Ovary (tissue), 9 donors: ENCODE data around the gene NPTN. TPM values are rescaled to one million over a fixed set of nuclear protein-coding genes. Genes with fewer than 3 reads are reported as not detected.
"Not testable (repeated sequence)": the region's sequence is repeated elsewhere in the genome, so short reads cannot be mapped to it uniquely, and the experiment has no call there.

ENCODE experiments used
- DNase-seq, 5 donors: peaks; one replicate each; pipeline ENCODE4 v3.0.0-alpha.2; 2019 to 2020
- H3K27ac ChIP-seq, 2 donors: fragments of 200-600 bp; one replicate each; pipeline versions ENCODE4 v1.5.1 to v1.8.0; 2019 to 2022
- H3K27me3 ChIP-seq: fragments of 200-600 bp; one replicate; pipeline ENCODE4 v1.8.0; 2022
- H3K36me3 ChIP-seq: fragments of 200-600 bp; sonication (generic); one replicate; pipeline ENCODE4 v1.5.1; 2019
- H3K4me1 ChIP-seq: one replicate; pipeline ENCODE4 v1.8.1; 2013; ENCODE audit warnings: mild to moderate bottlenecking, moderate library complexity; ENCODE audit not compliant: insufficient read depth
- H3K4me3 ChIP-seq: fragments of 200-600 bp; sonication (generic); one replicate; pipeline ENCODE4 v1.5.1; 2017
- H3K9me3 ChIP-seq, 2 donors: fragments of 200-600 bp in 1 of 2; sonication (generic) in 1 of 2; one replicate each; pipeline versions ENCODE4 v1.5.1 to v1.8.1; 2013 to 2019; ENCODE audit warnings: mild to moderate bottlenecking in 1 of 2, moderate library complexity in 1 of 2
- CTCF ChIP-seq, 3 donors: fragments of 450-650 bp in 2 of 3; fragments of 200-600 bp in 1 of 3; IDR thresholded peaks; one replicate each; pipeline versions ENCODE4 v1.5.1 to v1.8.0; 2016 to 2022; ENCODE audit warnings: antibody characterized with exemption in 3 of 3, mild to moderate bottlenecking in 1 of 3
- EP300 ChIP-seq: sonication (generic); formaldehyde crosslinking; IDR thresholded peaks from one replicate; pipeline ENCODE4 v1.6.1; 2017; ENCODE audit warnings: antibody characterized with exemption
- POLR2A ChIP-seq: fragments of 450-650 bp; IDR thresholded peaks from one replicate; pipeline ENCODE4 v1.6.1; 2017; ENCODE audit warnings: antibody characterized with exemption, mild to moderate bottlenecking, moderate library complexity
- WGBS, 3 donors: extraction: QIAGEN DNeasy Blood & Tissue Kit in 1 of 3; methylation state at CpG; one replicate each; pipeline versions ENCODE4 v1.1.5 to v1.1.7; 2013 to 2017; 5-methylcytosine and 5-hydroxymethylcytosine counted together
- intact Hi-C, 4 donors: fragments of 100-400 bp; cut with DNase I; formaldehyde crosslinking; loops; one replicate each; pipeline versions ENCODE4 v1.11.0 to v1.15.1; 2022 to 2023
- polyA plus RNA-seq, 2 donors: library from polyadenylated mRNA; stranded (reverse); fragments of 200-250 nt in 1 of 2; fragments of 350-450 nt in 1 of 2; fragmentation: Illumina TruSeq in 1 of 2; extraction: RNeasy Lipid Tissue Mini Kit (QIAGEN cat#74804) in 1 of 2; gene quantifications; one replicate each; pipeline ENCODE4 v1.2.3, GENCODE V29; 2013 to 2014
- total RNA-seq, 7 donors: library from RNA; depleted of rRNA in 2 of 7; stranded (reverse); fragments of >200 nt in 2 of 7; fragmentation: NEBNext Ultra II Directional in 3 of 7; extraction: Animal tissue kit (Norgen Biotek cat#: 25700) in 3 of 7; gene quantifications; one replicate each; pipeline versions ENCODE4 v1.1.0 to v1.2.4, GENCODE V29; 2016 to 2023
- donor health status: DM: no; HTN: no; CAD: no; lungs with moderate emphysema.
- donor health status: DM: no; HTN: no; CAD: no.
- donor health status: Bipolar disorder and iron deficiency.
- donor health status: DM: yes; HTN: yes; CAD: no.
- donor health status: DM: no; HTN: no; CAD: no.
- donor health status: DM: yes; HTN: yes; CAD: no.

Gene NPTN
- total and polyA plus RNA-seq, 9 donors, result 39.2 to 245 (median 82.0) TPM

- Histone ChIP-seq H3K4me3 (no peak overlapping the region), H3K27me3 (no peaks in the 10 kb centered on the region), H3K36me3 (no peaks in the 10 kb centered on the region), H3K27ac (no peak overlapping the region), H3K4me1 (no peaks in the 10 kb centered on the region), H3K9me3 (no peaks in the 10 kb centered on the region)
- WGBS, 3 donors, result 75 to 81% (median 80%) methylated on average over 3 of the region's 3 CpGs
- intact Hi-C loops, result no loop called here
- TF ChIP-seq EP300 (no peak), POLR2A (no peak), CTCF (IDR thresholded peaks at IDR 0.05) (no peak)
- no peak for DNase-seq
These were observed 17.4 kb upstream of the NPTN start for GRCh38 chr15:73650416-73651126.

- WGBS, 3 donors, result 68 to 85% (median 76%) methylated on average over 2 of the region's 2 CpGs
- Histone ChIP-seq H3K9me3 (no peaks in the 10 kb centered on the region), H3K27ac (no peak overlapping the region), H3K4me1 (no peaks in the 10 kb centered on the region), H3K36me3 (no peaks in the 10 kb centered on the region), H3K27me3 (no peaks in the 10 kb centered on the region), H3K4me3 (no peak overlapping the region)
- TF ChIP-seq EP300, result no peak
- TF ChIP-seq POLR2A, result no peak
- no peak for TF ChIP-seq CTCF (IDR thresholded peaks at IDR 0.05)
- DNase-seq, result no peak
- intact Hi-C loops, result no loop called here
These were observed 14.8 kb upstream of the NPTN start for GRCh38 chr15:73648014-73648295.

- intact Hi-C loops, result no loop called here
- Histone ChIP-seq H3K27me3 (no peaks in the 10 kb centered on the region), H3K9me3 (no peaks in the 10 kb centered on the region), H3K36me3 (no peaks in the 10 kb centered on the region), H3K27ac (no peak overlapping the region), H3K4me3 (no peak overlapping the region), H3K4me1 (no peaks in the 10 kb centered on the region)
- 62 to 66% (median 63%) methylated on average over 6 of the region's 6 CpGs for WGBS, 3 donors
- DNase-seq, result no peak
- TF ChIP-seq EP300, result no peak
- TF ChIP-seq POLR2A, result no peak
These were observed 14.2 kb upstream of the NPTN start for GRCh38 chr15:73647259-73648013.

- WGBS, 3 donors, result 54 to 75% (median 66%) methylated on average over 5 of the region's 5 CpGs
- H3K4me3 ChIP-seq, H3K27me3 ChIP-seq, H3K9me3 ChIP-seq, H3K36me3 ChIP-seq, H3K4me1 ChIP-seq, DNase-seq, H3K27ac ChIP-seq: not testable (repeated sequence)
- intact Hi-C loops, result loop anchor here in 3 of 4 donors (5.0 to 10.0 kb wide), 7 partner anchors 38 to 1367 kb away; partner anchors contain the start of genes ADPGK (in 1 of the 3) and PARP6 (in 1 of the 3)
These were observed 6.3 kb upstream of the NPTN start for GRCh38 chr15:73639464-73639863.

- Histone ChIP-seq H3K4me3 (no peak overlapping the region), H3K4me1 (peaks cover 2% of the 10 kb centered on the region), H3K9me3 (no peaks in the 10 kb centered on the region), H3K27me3 (no peaks in the 10 kb centered on the region), H3K36me3 (no peaks in the 10 kb centered on the region), H3K27ac (no peak overlapping the region)
- no peak for DNase-seq
- WGBS, 3 donors, result 22 to 29% (median 24%) methylated on average over 2 of the region's 2 CpGs
- intact Hi-C loops, result loop anchor here in 3 of 4 donors (5.0 to 10.0 kb wide), 7 partner anchors 40 to 1365 kb away; partner anchors contain the start of genes ADPGK (in 1 of the 3) and PARP6 (in 1 of the 3)
- TF ChIP-seq POLR2A, result no peak
- TF ChIP-seq CTCF (IDR thresholded peaks at IDR 0.05), result no peak
- TF ChIP-seq EP300, result no peak
These were observed 4.3 kb upstream of the NPTN start for GRCh38 chr15:73637527-73637926.
